Activated T-helper 1 cell treated with anti-CD3 and anti-CD28 coated beads, Interleukin-12 subunit alpha, Interleukin-12 subunit beta, Interleukin-2, Interleukin-4 antibody, amounts not matched to agents 30 ng/mL and 10 ng/mL and 1 ng/mL, durations not matched to agents 14 hours and 24 hours and 36 hours (primary cell): ENCODE data around the gene BMP6. TPM values are rescaled to one million over a fixed set of nuclear protein-coding genes. Genes with fewer than 3 reads are reported as not detected.

ENCODE experiments used
- DNase-seq: peaks from one replicate; pipeline ENCODE4 v3.0.0; 2021; ENCODE audit warnings: low spot score
- H3K27ac Mint-ChIP-seq: one replicate; pipeline ENCODE4 v1.8.0; 2021; ENCODE audit warnings: mild to moderate bottlenecking, mixed read lengths
- H3K27me3 Mint-ChIP-seq: one replicate; pipeline ENCODE4 v1.8.0; 2022; ENCODE audit warnings: mild to moderate bottlenecking, moderate library complexity, mixed read lengths; ENCODE audit not compliant: insufficient read depth
- H3K36me3 Mint-ChIP-seq: one replicate; pipeline ENCODE4 v1.8.0; 2021; ENCODE audit warnings: low read depth, mixed read lengths
- H3K4me1 Mint-ChIP-seq: one replicate; pipeline ENCODE4 v1.8.0; 2021; ENCODE audit warnings: low read depth, mixed read lengths
- H3K4me3 Mint-ChIP-seq: one replicate; pipeline ENCODE4 v1.8.0; 2021; ENCODE audit warnings: mild to moderate bottlenecking, moderate library complexity, mixed read lengths
- H3K9me3 Mint-ChIP-seq: one replicate; pipeline ENCODE4 v1.8.0; 2021; ENCODE audit warnings: mixed read lengths
- intact Hi-C: fragments of 100-400 bp; cut with micrococcal nuclease; formaldehyde crosslinking; loops from one replicate; pipeline ENCODE4 v1.15.1; 2024
- total RNA-seq: library from RNA; stranded (reverse); gene quantifications from 2 replicates; pipeline ENCODE4 v1.2.3, GENCODE V29; 2022

Gene BMP6
- total RNA-seq, 1 donor from 2014 or later = 0.86 TPM

- H3K36me3 Mint-ChIP-seq = peaks cover 2% of the 10 kb centered on the region
- no peaks in the 10 kb centered on the region for H3K9me3 Mint-ChIP-seq
- peaks cover 17% of the 10 kb centered on the region for H3K4me1 Mint-ChIP-seq
- H3K4me3 Mint-ChIP-seq = peak overlapping the region; percentile 80
- no peak for DNase-seq
- intact Hi-C loops = loop anchor here (1.0 to 10.0 kb wide), 7 partner anchors 27 to 1718 kb away; partner anchors contain the start of genes DSP, EEF1E1, NRN1 and SLC35B3
- peaks cover 69% of the 10 kb centered on the region for H3K27me3 Mint-ChIP-seq
- H3K27ac Mint-ChIP-seq = no peak overlapping the region
Measured at GRCh38 chr6:7725412-7725811, 487 bp upstream of the BMP6 start.

GRCh38 chr6:7726416-7727085, 652 bp downstream of the BMP6 start:
- Mint-ChIP-seq H3K4me3 (peak overlapping the region; percentile 80), H3K4me1 (peaks cover 17% of the 10 kb centered on the region), H3K9me3 (no peaks in the 10 kb centered on the region), H3K27me3 (peaks cover 69% of the 10 kb centered on the region), H3K36me3 (peaks cover 2% of the 10 kb centered on the region), H3K27ac (no peak overlapping the region)
- no peak for DNase-seq
- intact Hi-C loops = loop anchor here (5.0 to 10.0 kb wide), 5 partner anchors 184 to 1719 kb away; partner anchors contain the start of genes DSP, NRN1, SLC35B3 and SSR1

DNA sequence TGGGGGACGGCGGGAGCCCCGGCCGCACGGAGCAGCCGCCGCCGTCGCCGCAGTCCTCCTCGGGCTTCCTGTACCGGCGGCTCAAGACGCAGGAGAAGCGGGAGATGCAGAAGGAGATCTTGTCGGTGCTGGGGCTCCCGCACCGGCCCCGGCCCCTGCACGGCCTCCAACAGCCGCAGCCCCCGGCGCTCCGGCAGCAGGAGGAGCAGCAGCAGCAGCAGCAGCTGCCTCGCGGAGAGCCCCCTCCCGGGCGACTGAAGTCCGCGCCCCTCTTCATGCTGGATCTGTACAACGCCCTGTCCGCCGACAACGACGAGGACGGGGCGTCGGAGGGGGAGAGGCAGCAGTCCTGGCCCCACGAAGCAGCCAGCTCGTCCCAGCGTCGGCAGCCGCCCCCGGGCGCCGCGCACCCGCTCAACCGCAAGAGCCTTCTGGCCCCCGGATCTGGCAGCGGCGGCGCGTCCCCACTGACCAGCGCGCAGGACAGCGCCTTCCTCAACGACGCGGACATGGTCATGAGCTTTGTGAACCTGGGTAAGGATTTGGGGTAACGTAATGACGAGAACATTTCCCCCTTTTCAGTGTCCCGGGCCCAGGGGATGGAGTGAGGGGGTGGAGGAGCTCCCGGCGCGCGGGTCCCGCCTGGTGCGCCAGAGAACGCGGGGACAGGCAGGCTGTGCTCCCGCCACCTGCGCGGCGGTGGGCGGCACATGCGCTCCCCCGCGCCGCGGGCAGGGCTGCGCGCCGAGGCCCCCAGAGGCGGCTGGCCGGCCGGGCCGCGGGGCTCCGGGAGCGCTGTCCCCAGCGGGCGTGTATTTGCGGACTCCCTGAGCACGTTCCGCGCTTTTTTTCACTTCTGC, 1.4 kb downstream of the BMP6 start:
- H3K36me3 Mint-ChIP-seq = peaks cover 2% of the 10 kb centered on the region
- no peak overlapping the region for H3K27ac Mint-ChIP-seq
- H3K27me3 Mint-ChIP-seq = peaks cover 73% of the 10 kb centered on the region
- no peak for DNase-seq
- H3K4me3 Mint-ChIP-seq = peak overlapping the region; percentile 59
- intact Hi-C loops = loop anchor here (5.0 to 10.0 kb wide), 5 partner anchors 185 to 1720 kb away; partner anchors contain the start of genes DSP, NRN1, SLC35B3 and SSR1
- peaks cover 17% of the 10 kb centered on the region for H3K4me1 Mint-ChIP-seq
- H3K9me3 Mint-ChIP-seq = no peaks in the 10 kb centered on the region

DNA sequence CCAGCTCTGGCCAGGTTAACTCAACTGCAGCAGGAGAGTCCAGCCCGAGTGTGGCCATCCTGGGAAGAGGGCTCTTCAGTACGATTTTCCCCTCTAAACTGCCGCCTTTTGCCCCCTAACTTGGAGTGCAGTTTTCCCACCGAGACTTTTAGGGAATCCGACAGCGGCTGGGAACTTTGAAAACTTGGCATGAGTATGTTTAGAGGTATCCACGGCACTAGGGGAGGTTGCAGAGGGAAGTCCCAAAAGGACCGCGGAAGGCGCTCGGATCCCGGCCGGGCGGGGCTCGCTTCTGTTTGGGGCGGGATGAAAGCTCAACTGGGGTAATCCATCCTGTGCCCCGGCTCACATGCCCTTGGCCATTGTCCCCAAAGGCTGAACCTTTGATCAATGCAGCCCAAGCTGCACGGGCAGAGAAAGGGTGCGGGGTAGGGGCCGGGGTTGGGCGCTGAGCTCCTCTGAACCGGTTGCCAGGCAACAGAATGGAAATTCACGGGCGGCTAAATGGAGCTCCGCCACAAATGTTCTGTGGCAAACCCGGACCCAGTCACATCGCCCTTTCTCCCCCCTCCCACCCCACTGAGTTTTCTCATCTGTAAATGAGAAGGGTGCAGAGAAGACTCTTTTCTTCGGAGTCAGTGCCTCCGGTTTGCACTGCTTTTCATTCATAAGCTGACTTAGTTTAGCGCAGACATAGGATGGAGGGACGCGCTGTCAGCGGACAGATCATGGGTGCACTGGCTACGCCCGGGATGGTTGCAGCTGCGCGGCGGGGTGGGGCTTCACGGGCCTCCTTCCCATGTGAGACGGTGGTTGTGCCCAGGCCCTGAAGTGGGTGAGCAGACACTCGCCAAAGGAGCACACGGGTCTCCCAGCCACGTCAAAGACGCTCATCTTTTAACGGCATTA, 2.3 kb downstream of the BMP6 start:
- H3K36me3 Mint-ChIP-seq = peaks cover 2% of the 10 kb centered on the region
- H3K4me3 Mint-ChIP-seq = peak overlapping the region; percentile 68

DNA sequence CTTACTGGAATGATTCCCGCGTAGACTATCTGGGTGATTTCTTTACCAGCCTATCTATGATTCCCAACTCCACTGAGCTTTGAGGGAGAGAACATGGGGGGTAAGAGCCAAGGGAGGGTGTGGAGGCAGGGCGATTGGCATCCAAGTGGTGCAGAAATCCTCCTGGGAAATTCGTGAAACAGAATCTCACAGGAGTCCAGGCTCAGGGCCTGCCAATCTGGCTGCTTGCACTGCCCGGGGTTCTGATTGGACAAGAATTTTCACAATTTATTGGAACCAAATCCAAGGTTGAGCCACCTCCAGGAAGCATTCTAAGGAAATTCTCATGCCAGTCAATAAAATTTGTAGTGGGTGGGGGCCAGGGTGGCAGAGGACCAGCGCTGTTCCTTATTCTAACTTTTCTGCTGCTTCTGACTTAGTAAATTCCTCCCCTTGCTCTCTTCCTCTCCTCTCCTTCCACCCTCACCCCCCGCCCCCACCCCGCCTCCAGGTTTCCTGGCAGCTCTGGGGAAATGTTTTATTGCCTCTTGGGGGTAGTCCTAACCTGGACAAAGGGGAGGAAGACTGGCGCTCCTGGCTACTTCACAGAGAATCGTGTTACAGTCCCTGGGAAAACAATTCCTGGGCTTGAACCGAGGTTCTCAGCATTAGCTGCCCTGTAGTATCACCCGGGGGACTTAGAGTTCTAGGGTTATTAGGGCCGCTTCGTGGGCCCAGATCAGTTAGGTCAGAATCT, 3.1 kb downstream of the BMP6 start:
- peaks cover 17% of the 10 kb centered on the region for H3K4me1 Mint-ChIP-seq
- intact Hi-C loops = loop anchor here (5.0 to 10.0 kb wide), 5 partner anchors 187 to 1722 kb away; partner anchors contain the start of genes DSP, NRN1, SLC35B3 and SSR1
- DNase-seq = no peak
- H3K4me3 Mint-ChIP-seq = peak overlapping the region; percentile 34
- peaks cover 2% of the 10 kb centered on the region for H3K36me3 Mint-ChIP-seq
- peaks cover 73% of the 10 kb centered on the region for H3K27me3 Mint-ChIP-seq
- peak overlapping the region; percentile 1 for H3K27ac Mint-ChIP-seq
- H3K9me3 Mint-ChIP-seq = no peaks in the 10 kb centered on the region

More for the DNA sequence above, 2.3 kb downstream of the BMP6 start:
- H3K9me3 Mint-ChIP-seq = no peaks in the 10 kb centered on the region
- peak overlapping the region; percentile 1 for H3K27ac Mint-ChIP-seq
- H3K27me3 Mint-ChIP-seq = peaks cover 72% of the 10 kb centered on the region
- intact Hi-C loops = loop anchor here (5.0 to 10.0 kb wide), 5 partner anchors 186 to 1721 kb away; partner anchors contain the start of genes DSP, NRN1, SLC35B3 and SSR1
- DNase-seq = no peak
- H3K4me1 Mint-ChIP-seq = peaks cover 17% of the 10 kb centered on the region

GRCh38 chr6:7730001-7730783, 4.3 kb downstream of the BMP6 start:
- no peaks in the 10 kb centered on the region for H3K9me3 Mint-ChIP-seq
- H3K27ac Mint-ChIP-seq = no peak overlapping the region
- peaks cover 2% of the 10 kb centered on the region for H3K36me3 Mint-ChIP-seq
- no peak for DNase-seq
- H3K4me3 Mint-ChIP-seq = no peak overlapping the region
- H3K27me3 Mint-ChIP-seq = peaks cover 65% of the 10 kb centered on the region
- intact Hi-C loops = no loop called here
- peaks cover 17% of the 10 kb centered on the region for H3K4me1 Mint-ChIP-seq

- DNase-seq = no peak
- intact Hi-C loops = no loop called here
- H3K4me1 Mint-ChIP-seq = peaks cover 12% of the 10 kb centered on the region
- H3K4me3 Mint-ChIP-seq = no peak overlapping the region
- H3K9me3 Mint-ChIP-seq = no peaks in the 10 kb centered on the region
- H3K27ac Mint-ChIP-seq = no peak overlapping the region
- H3K36me3 Mint-ChIP-seq = no peaks in the 10 kb centered on the region
- H3K27me3 Mint-ChIP-seq = peaks cover 61% of the 10 kb centered on the region
Measured at GRCh38 chr6:7730784-7731227, 4.9 kb downstream of the BMP6 start.

DNA sequence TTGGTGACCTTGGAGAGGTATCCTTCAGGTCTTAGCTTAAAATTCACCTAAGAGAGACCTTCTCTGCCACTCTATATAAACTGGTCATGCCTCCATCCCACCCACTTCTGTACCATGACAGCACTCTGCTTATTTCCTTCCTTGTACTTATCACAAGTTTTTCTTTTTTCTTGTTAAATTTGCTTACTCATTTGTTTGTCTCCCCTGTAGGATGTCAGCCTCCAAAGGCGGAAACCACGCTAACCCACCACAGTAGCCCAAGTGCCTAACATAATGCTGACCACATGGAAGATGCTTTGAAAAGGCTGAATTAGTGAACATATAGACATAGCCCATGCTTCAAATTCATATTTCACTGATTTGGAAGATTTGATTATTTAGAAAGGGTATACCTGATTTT, 5.4 kb downstream of the BMP6 start:
- H3K36me3 Mint-ChIP-seq = no peaks in the 10 kb centered on the region
- no peak for DNase-seq
- peaks cover 59% of the 10 kb centered on the region for H3K27me3 Mint-ChIP-seq
- no peak overlapping the region for H3K27ac Mint-ChIP-seq
- no peak overlapping the region for H3K4me3 Mint-ChIP-seq
- no peaks in the 10 kb centered on the region for H3K9me3 Mint-ChIP-seq
- intact Hi-C loops = no loop called here
- peaks cover 11% of the 10 kb centered on the region for H3K4me1 Mint-ChIP-seq

DNA sequence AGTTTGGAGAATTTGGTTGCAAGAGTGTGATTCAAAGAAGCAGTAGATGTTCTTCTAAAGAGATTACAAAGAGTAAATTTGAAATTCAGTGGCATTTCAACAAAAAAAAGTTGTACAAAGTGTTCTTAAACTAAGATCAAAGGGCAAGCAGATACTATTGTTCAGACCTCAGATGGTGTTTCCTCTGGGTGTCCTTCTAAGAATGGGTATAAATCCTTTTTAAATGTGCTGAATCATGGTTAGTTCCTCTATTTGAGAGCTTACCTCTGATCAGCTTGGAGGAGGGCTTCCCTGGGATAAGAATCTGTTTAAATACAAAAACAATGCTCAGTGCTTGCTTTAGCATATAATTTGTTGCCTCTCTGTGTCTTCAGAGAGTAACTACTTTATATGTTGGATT, 6.3 kb downstream of the BMP6 start:
- Mint-ChIP-seq H3K36me3 (no peaks in the 10 kb centered on the region), H3K27me3 (peaks cover 63% of the 10 kb centered on the region), H3K4me3 (no peak overlapping the region), H3K27ac (no peak overlapping the region), H3K9me3 (no peaks in the 10 kb centered on the region), H3K4me1 (peaks cover 11% of the 10 kb centered on the region)
- intact Hi-C loops = no loop called here
- no peak for DNase-seq

DNA sequence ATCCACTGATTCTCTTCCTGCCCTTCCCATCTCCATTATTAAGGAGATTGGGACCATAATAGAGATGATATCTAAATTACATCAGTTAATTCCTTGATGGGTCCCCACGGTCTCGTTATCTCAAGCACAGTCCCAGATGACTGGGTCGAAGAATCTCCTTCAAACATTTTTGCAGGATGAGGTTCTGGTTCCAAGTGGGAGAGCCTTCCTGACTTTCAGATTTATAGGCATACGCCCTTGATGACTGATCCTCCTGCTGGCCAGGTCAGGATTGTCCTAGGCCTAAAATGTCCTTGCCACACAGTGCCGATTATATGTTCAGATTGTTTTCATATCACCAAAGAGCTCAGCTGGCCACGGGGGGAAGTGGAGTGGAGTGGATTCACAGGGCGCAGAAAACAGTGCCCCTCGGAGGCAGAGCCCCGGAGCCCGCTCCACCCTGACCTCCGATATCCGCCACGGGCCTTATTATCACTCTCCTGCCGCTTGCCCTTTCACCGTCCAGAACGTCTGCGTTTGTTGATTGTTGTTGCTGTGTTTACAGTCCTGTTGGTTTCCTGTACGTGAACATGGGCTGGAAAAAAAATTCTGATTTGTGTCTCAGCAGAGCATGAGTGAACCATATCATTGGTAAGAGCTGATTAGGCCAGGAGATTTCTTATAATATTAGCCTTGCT, 8.9 kb downstream of the BMP6 start:
- H3K36me3 Mint-ChIP-seq = no peaks in the 10 kb centered on the region
- DNase-seq = no peak
- H3K27me3 Mint-ChIP-seq = peaks cover 42% of the 10 kb centered on the region
- no peak overlapping the region for H3K27ac Mint-ChIP-seq
- H3K9me3 Mint-ChIP-seq = no peaks in the 10 kb centered on the region
- no peak overlapping the region for H3K4me3 Mint-ChIP-seq
- intact Hi-C loops = no loop called here
- H3K4me1 Mint-ChIP-seq = no peaks in the 10 kb centered on the region

DNA sequence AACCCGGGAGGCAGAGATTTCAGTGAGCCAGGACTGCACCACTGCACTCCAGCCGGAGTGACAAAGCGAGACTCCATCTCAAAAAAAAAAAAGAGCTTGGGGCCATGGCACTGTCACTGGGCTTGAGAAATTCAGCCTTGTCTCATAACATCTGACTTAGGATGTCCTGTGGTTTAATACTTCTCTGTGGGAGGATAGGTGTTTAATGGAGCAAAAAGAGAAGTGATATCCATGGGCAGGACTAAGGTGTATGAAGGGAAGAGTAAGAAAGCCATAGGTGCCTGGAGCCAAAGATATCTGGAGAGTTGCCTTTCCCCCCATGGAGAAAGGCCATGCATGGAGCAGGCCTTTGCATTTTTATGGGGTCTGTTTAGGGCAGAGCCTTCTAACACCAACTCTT, 11.2 kb downstream of the BMP6 start:
- H3K27ac Mint-ChIP-seq = no peak overlapping the region
- DNase-seq = no peak
- no peaks in the 10 kb centered on the region for H3K9me3 Mint-ChIP-seq
- H3K27me3 Mint-ChIP-seq = peaks cover 22% of the 10 kb centered on the region
- intact Hi-C loops = no loop called here
- no peaks in the 10 kb centered on the region for H3K36me3 Mint-ChIP-seq
- no peak overlapping the region for H3K4me3 Mint-ChIP-seq
- no peaks in the 10 kb centered on the region for H3K4me1 Mint-ChIP-seq
